IMR-90 (cell line): Measurements from ENCODE around the gene NEK8.

ENCODE experiments used
- CHD1 ChIP-seq: IDR thresholded peaks from 2 replicates; pipeline ENCODE4 v1.6.1; 2012; ENCODE audit warnings: low read depth, low read length, improper control_type of control experiment
- CTCF ChIP-seq: conservative IDR thresholded peaks from 2 replicates; pipeline ENCODE4 v1.5.1; 2012; ENCODE audit warnings: mild to moderate bottlenecking, low read depth, low read length, improper control_type of control experiment
- MAFK ChIP-seq: IDR thresholded peaks from 2 replicates; pipeline ENCODE4 v1.6.1; 2012; ENCODE audit warnings: low read depth, low read length, improper control_type of control experiment
- MAZ ChIP-seq: IDR thresholded peaks from 2 replicates; pipeline ENCODE4 v1.6.1; 2012; ENCODE audit warnings: low read depth, mild to moderate bottlenecking, low read length, improper control_type of control experiment, moderate library complexity, borderline replicate concordance
- RCOR1 ChIP-seq: IDR thresholded peaks from 2 replicates; pipeline ENCODE4 v1.6.1; 2012; ENCODE audit warnings: mild to moderate bottlenecking, low read length, improper control_type of control experiment; ENCODE audit not compliant: insufficient replicate concordance
- SMC3 ChIP-seq: fragments of 150-350 bp; IDR thresholded peaks from 2 replicates; pipeline ENCODE4 v1.6.1; 2016; ENCODE audit warnings: low read depth, mild to moderate bottlenecking, antibody characterized with exemption, low read length, moderate library complexity

DNA sequence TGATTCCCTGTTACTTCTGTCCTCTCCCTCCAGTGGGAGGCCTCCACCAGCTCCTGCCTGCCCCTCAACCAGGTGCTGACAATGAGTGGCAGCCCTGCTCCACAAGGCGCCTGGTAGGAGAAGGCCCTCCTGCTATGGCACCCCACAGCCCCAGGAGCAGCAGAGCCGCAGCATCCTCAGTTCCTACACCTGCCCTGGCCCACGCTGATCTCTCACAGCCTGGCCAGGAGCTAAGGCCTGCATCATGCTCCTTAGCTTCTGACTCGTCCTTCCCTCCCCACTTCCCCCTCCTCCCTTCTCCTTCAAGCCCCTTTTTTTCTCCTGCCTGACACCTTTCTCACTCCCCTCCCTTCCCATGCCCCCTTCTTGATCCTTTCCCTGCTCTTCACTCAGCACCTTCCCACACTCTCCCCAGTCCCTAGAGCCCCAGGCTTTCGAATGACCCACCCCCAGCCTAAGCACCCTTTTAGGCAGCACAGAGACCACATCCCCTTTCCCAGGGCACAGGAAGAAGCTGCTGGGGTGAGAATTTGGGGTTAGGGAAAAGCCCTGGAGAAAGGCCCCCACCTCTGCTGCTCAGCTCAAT lies 23.4 kb upstream of the NEK8 start:
- TF ChIP-seq MAFK, result no peak
- no peak for TF ChIP-seq CTCF
- TF ChIP-seq SMC3, result no peak
- no peak for TF ChIP-seq CHD1
- no peak for TF ChIP-seq RCOR1
- no peak for TF ChIP-seq MAZ
